MM.1S (cell line): ENCODE measurements around the gene PKP4.

Source experiments
- EZH2 ChIP-seq: fragments of 300-600 bp; sonication (generic); optimal IDR thresholded peaks from 2 replicates; pipeline ENCODE3; 2017; ENCODE audit warnings: low read depth, mild to moderate bottlenecking, antibody characterized with exemption, low read length, mixed read lengths
- EZH2phosphoT487 ChIP-seq: fragments of 300-600 bp; sonication (generic); IDR thresholded peaks from 2 replicates; pipeline ENCODE4 v1.6.1; 2018; ENCODE audit warnings: antibody characterized with exemption, low read length
- TF ChIP-seq, protein P1 (sequence below): fragments of 300-600 bp; sonication (generic); IDR thresholded peaks from 2 replicates; pipeline ENCODE4 v1.5.1; 2016; ENCODE audit warnings: antibody characterized with exemption, low read length, mixed read lengths

GRCh38 chr2:158578703-158579330 is 122.1 kb downstream of the PKP4 start:
- TF ChIP-seq, protein P1, sequence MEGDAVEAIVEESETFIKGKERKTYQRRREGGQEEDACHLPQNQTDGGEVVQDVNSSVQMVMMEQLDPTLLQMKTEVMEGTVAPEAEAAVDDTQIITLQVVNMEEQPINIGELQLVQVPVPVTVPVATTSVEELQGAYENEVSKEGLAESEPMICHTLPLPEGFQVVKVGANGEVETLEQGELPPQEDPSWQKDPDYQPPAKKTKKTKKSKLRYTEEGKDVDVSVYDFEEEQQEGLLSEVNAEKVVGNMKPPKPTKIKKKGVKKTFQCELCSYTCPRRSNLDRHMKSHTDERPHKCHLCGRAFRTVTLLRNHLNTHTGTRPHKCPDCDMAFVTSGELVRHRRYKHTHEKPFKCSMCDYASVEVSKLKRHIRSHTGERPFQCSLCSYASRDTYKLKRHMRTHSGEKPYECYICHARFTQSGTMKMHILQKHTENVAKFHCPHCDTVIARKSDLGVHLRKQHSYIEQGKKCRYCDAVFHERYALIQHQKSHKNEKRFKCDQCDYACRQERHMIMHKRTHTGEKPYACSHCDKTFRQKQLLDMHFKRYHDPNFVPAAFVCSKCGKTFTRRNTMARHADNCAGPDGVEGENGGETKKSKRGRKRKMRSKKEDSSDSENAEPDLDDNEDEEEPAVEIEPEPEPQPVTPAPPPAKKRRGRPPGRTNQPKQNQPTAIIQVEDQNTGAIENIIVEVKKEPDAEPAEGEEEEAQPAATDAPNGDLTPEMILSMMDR = no peak
- TF ChIP-seq EZH2phosphoT487 (no peak), EZH2 (no peak)
